CD14-positive monocyte (primary cell): Measurements from ENCODE around the gene MAML1. TPM values are rescaled to one million over a fixed set of nuclear protein-coding genes. Genes with fewer than 3 reads are reported as not detected.

Experiments
- DNase-seq, 3 donors: peaks; one replicate each; pipeline ENCODE4 v3.0.0-alpha.2; 2011 to 2022
- H2AFZ ChIP-seq: 2 replicates; pipeline ENCODE4 v1.6.0; 2012; ENCODE audit warnings: mild to moderate bottlenecking, low read depth, low read length, inconsistent platforms; ENCODE audit not compliant: insufficient read depth, poor library complexity, severe bottlenecking
- H3K27ac ChIP-seq, 2 donors: 1 replicate in 1 of 2; 2 replicates in 1 of 2; pipeline ENCODE4 v1.5.1; 2012 to 2013; ENCODE audit warnings: low read length in 2 of 2, control low read depth in 1 of 2, inconsistent platforms in 1 of 2, low read depth in 1 of 2, mild to moderate bottlenecking in 1 of 2
- H3K27me3 ChIP-seq, 2 donors: one replicate each; pipeline versions ENCODE4 v1.6.0 to v1.6.1; 2011 to 2013; ENCODE audit warnings: low read length in 2 of 2; ENCODE audit not compliant: control insufficient read depth in 2 of 2, insufficient read depth in 2 of 2
- H3K36me3 ChIP-seq, 2 donors: replicated peaks in 1 of 2; 1 replicate in 1 of 2; 2 replicates in 1 of 2; pipeline versions ENCODE4 v1.5.1 to v1.6.1; 2012 to 2013; ENCODE audit warnings: low read length in 2 of 2, control low read depth in 1 of 2, inconsistent platforms in 1 of 2, mild to moderate bottlenecking in 1 of 2; ENCODE audit not compliant: insufficient read depth in 2 of 2, control insufficient read depth in 1 of 2
- H3K4me1 ChIP-seq, 2 donors: 1 replicate in 1 of 2; 2 replicates in 1 of 2; pipeline versions ENCODE4 v1.5.1 to v1.6.1; 2012 to 2013; ENCODE audit warnings: low read length in 2 of 2, control low read depth in 1 of 2, inconsistent platforms in 1 of 2, mild to moderate bottlenecking in 1 of 2, moderate library complexity in 1 of 2; ENCODE audit not compliant: insufficient read depth in 2 of 2, control insufficient read depth in 1 of 2
- H3K4me2 ChIP-seq: replicated peaks from 2 replicates; pipeline ENCODE3; 2012; ENCODE audit warnings: low read length, moderate library complexity, mild to moderate bottlenecking; ENCODE audit not compliant: poor library complexity, severe bottlenecking; ENCODE audit errors: extremely low read depth
- H3K4me3 ChIP-seq, 3 experiments: fragments of 200-600 bp in 1 of 3; sonication (generic) in 1 of 3; replicated peaks in 1 of 3; 1 replicate in 2 of 3; 2 replicates in 1 of 3; pipeline ENCODE4 v1.5.1; 2011 to 2013; ENCODE audit warnings: low read length in 3 of 3, mild to moderate bottlenecking in 3 of 3, control low read depth in 2 of 3, low read depth in 2 of 3, inconsistent platforms in 1 of 3, moderate library complexity in 1 of 3
- H3K79me2 ChIP-seq: 2 replicates; pipeline ENCODE4 v1.6.0; 2012; ENCODE audit warnings: mild to moderate bottlenecking, control low read depth, inconsistent platforms, low read length, moderate library complexity; ENCODE audit not compliant: insufficient read depth
- H3K9ac ChIP-seq: 2 replicates; pipeline ENCODE4 v1.6.0; 2017; ENCODE audit warnings: low read length, mild to moderate bottlenecking; ENCODE audit not compliant: insufficient read depth, poor library complexity, severe bottlenecking
- H3K9me3 ChIP-seq, 2 donors: replicated peaks in 1 of 2; 1 replicate in 1 of 2; 2 replicates in 1 of 2; pipeline versions ENCODE4 v1.5.1 to v1.6.1; 2012 to 2013; ENCODE audit warnings: low read length in 2 of 2, control low read depth in 1 of 2; ENCODE audit not compliant: control insufficient read depth in 1 of 2, insufficient read depth in 1 of 2
- H4K20me1 ChIP-seq: 2 replicates; pipeline ENCODE4 v1.6.0; 2012; ENCODE audit warnings: mild to moderate bottlenecking, low read length, control low read depth, moderate library complexity; ENCODE audit not compliant: insufficient read depth
- H3K27ac Mint-ChIP-seq, 7 donors: one replicate each; pipeline ENCODE4 v1.8.0; 2020; ENCODE audit warnings: mild to moderate bottlenecking in 7 of 7, mixed read lengths in 7 of 7, moderate library complexity in 6 of 7, inconsistent platforms in 2 of 7
- H3K27me3 Mint-ChIP-seq, 3 donors: one replicate each; pipeline ENCODE4 v1.8.0; 2021 to 2022; ENCODE audit warnings: low read depth in 3 of 3, mild to moderate bottlenecking in 3 of 3, mixed read lengths in 3 of 3, moderate library complexity in 3 of 3, inconsistent platforms in 1 of 3
- H3K36me3 Mint-ChIP-seq, 2 donors: one replicate each; pipeline ENCODE4 v1.8.0; 2020; ENCODE audit warnings: mixed read lengths in 2 of 2, inconsistent platforms in 1 of 2, mild to moderate bottlenecking in 1 of 2
- H3K4me1 Mint-ChIP-seq: one replicate; pipeline ENCODE4 v1.8.0; 2020; ENCODE audit warnings: mild to moderate bottlenecking, mixed read lengths
- H3K4me3 Mint-ChIP-seq, 2 donors: one replicate each; pipeline ENCODE4 v1.8.0; 2020; ENCODE audit warnings: mild to moderate bottlenecking in 2 of 2, mixed read lengths in 2 of 2, moderate library complexity in 1 of 2
- H3K9me3 Mint-ChIP-seq, 7 donors: one replicate each; pipeline ENCODE4 v1.8.0; 2020 to 2022; ENCODE audit warnings: mixed read lengths in 7 of 7, mild to moderate bottlenecking in 6 of 7, moderate library complexity in 6 of 7, inconsistent platforms in 2 of 7
- CTCF ChIP-seq: fragments of 200-600 bp; IDR thresholded peaks from one replicate; pipeline ENCODE4 v1.8.0; 2022; ENCODE audit warnings: antibody characterized with exemption, mild to moderate bottlenecking
- WGBS: methylation state at CpG from one replicate; pipeline ENCODE4 v1.1.5; 2013; ENCODE audit warnings: missing lambda C conversion rate; ENCODE audit not compliant: insufficient coverage; 5-methylcytosine and 5-hydroxymethylcytosine counted together
- intact Hi-C, 2 donors: fragments of 100-400 bp; cut with micrococcal nuclease; formaldehyde crosslinking; loops; one replicate each; pipeline versions ENCODE4 v1.15.0 to v1.15.1; 2023
- polyA plus RNA-seq, 3 donors: library from polyadenylated mRNA; depleted of rRNA in 1 of 3; unstranded in 2 of 3; stranded (reverse) in 1 of 3; fragments of 300-500 nt in 2 of 3; fragments of >200 nt in 1 of 3; fragmentation: Illumina TruSeq in 2 of 3; gene quantifications; 1 replicate in 2 of 3; 2 replicates in 1 of 3; pipeline ENCODE4 v1.2.3, GENCODE V29; 2012 to 2021

Gene MAML1
- polyA plus RNA-seq, 3 donors, result 2.2 to 11.0 (median 2.7) TPM

DNA sequence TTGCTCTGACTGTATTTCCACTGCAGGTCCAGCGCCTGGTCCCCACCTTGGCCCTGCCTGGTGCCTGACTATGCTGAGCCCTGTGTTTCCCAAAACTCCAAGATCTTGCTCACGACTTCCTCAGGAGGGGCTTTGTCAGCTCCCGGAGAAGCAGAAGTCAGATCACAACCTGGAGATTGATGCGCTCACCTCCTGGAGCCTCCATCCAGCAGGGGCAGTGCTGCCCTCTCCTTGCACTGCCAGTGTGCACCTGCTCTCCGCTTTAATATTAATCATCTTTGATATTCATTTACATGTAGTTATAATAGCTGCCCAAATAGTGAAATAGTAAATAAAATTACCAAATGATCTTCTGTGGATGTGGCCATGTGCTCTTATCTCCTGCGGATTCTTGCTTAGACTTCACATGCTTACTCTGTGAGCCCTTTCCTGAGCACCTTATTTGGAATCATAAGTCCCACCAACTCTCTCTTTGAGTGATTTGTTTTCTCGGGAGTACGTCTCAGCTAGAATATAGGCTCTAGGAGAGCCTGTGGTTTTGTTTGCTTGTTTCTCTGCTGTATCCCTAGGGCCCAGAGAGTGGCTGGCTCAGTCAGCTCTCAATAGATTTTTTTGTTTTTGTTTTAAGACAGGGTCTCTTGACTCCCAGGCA, 17.4 kb downstream of the MAML1 start:
- peaks cover 22 to 41% of the 10 kb centered on the region in 2 donors for H3K36me3 Mint-ChIP-seq
- H2AFZ ChIP-seq, result no peak overlapping the region
- WGBS, result 92% methylated on average over 6 of the region's 8 CpGs
- H3K79me2 ChIP-seq, result peaks cover 97% of the 10 kb centered on the region
- H3K27ac Mint-ChIP-seq, result peak overlapping the region in 5 of 7 donors; percentile 7 to 84 (median 20)
- intact Hi-C loops, result no loop called here
- peaks cover 4 to 28% of the 10 kb centered on the region in 2 donors for H3K36me3 ChIP-seq
- no peak for DNase-seq
- peaks cover 40% of the 10 kb centered on the region for H3K4me1 Mint-ChIP-seq
- no peak for TF ChIP-seq CTCF
- no peak overlapping the region for H3K4me3 Mint-ChIP-seq
- H4K20me1 ChIP-seq, result peaks cover 97% of the 10 kb centered on the region
- peaks cover 24 to 35% of the 10 kb centered on the region in 2 donors for H3K4me1 ChIP-seq
- H3K9ac ChIP-seq, result no peak overlapping the region
- no peaks in the 10 kb centered on the region for H3K9me3 ChIP-seq
- peak overlapping the region in 1 of 2 donors; percentile 53 for H3K27ac ChIP-seq
- H3K4me2 ChIP-seq, result no peak overlapping the region
- no peaks in the 10 kb centered on the region for H3K9me3 Mint-ChIP-seq
- H3K27me3 ChIP-seq, result no peaks in the 10 kb centered on the region
- H3K4me3 ChIP-seq, result no peak overlapping the region
- peaks cover 0 to 3% (median 2%) of the 10 kb centered on the region in 3 donors for H3K27me3 Mint-ChIP-seq

DNA sequence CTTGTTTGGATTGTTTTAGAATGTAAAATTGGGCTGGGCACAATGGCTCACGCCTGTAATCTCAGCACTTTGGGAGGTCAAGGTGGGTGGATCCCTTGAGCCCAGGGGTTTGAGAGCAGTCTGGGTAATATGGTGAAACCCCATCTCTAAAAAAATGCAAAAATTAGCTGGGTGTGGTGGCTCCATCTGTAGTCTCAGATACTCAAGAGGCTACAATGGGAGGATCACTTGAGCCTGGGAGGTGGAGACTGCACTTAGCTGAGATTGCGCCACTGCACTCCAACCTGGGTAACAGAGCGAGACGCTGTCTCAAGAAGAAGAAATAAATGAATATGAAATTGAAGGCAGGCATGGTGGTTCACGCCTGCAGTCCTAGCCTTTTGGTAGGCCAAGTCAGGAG, 21.3 kb downstream of the MAML1 start:
- Histone ChIP-seq H3K36me3 (peaks cover 4 to 25% of the 10 kb centered on the region in 2 donors), H3K27ac (peak overlapping the region in 1 of 2 donors; percentile 46), H3K79me2 (peaks cover 97% of the 10 kb centered on the region), H3K9ac (no peak overlapping the region), H2AFZ (no peak overlapping the region), H3K4me3 (no peak overlapping the region), H4K20me1 (peaks cover 97% of the 10 kb centered on the region), H3K9me3 (no peaks in the 10 kb centered on the region), H3K27me3 (no peaks in the 10 kb centered on the region), H3K4me2 (no peak overlapping the region), H3K4me1 (peaks cover 38 to 43% of the 10 kb centered on the region in 2 donors)
- WGBS, result 49% methylated on average over 4 of the region's 5 CpGs
- intact Hi-C loops, result no loop called here
- no peak for TF ChIP-seq CTCF
- DNase-seq, result no peak
- Mint-ChIP-seq H3K4me3 (no peak overlapping the region), H3K9me3 (peaks cover 0 to 2% (median 0%) of the 10 kb centered on the region in 7 donors), H3K27ac (peak overlapping the region in 5 of 7 donors; percentile 46 to 84 (median 47)), H3K27me3 (peaks cover 0 to 3% (median 2%) of the 10 kb centered on the region in 3 donors), H3K36me3 (peaks cover 18 to 35% of the 10 kb centered on the region in 2 donors), H3K4me1 (peaks cover 49% of the 10 kb centered on the region)
